Effector CD8-positive, alpha-beta T cell (primary cell): ENCODE measurements around the gene MMRN2.
"Not testable (repeated sequence)": the region's sequence is repeated elsewhere in the genome, so short reads cannot be mapped to it uniquely, and the experiment has no call there.

ENCODE experiments used
- DNase-seq: peaks from one replicate; lab custom pipeline; 2025; lab: John Stamatoyannopoulos, UW

Gene MMRN2

GRCh38 chr10:86956848-86957448, 467 bp downstream of the MMRN2 start:
- DNase-seq, result no peak

GRCh38 chr10:86956195-86956847, 1.1 kb downstream of the MMRN2 start:
- DNase-seq, result no peak

GRCh38 chr10:86955501-86956194, 1.8 kb downstream of the MMRN2 start:
- DNase-seq, result no peak

- DNase-seq, result no peak
Observed at GRCh38 chr10:86954681-86955500, 2.5 kb downstream of the MMRN2 start.

GRCh38 chr10:86953747-86954680, 3.4 kb downstream of the MMRN2 start:
- DNase-seq, result no peak

- DNase-seq, result not testable (repeated sequence)
Observed at GRCh38 chr10:86952697-86953096, 4.7 kb downstream of the MMRN2 start.

- no peak for DNase-seq
Observed at GRCh38 chr10:86952106-86952505, 5.3 kb downstream of the MMRN2 start.

GRCh38 chr10:86951184-86951761, 6.1 kb downstream of the MMRN2 start:
- no peak for DNase-seq

- DNase-seq, result no peak
Observed at GRCh38 chr10:86950349-86950748, 7.1 kb downstream of the MMRN2 start.

- DNase-seq, result not testable (repeated sequence)
Observed at GRCh38 chr10:86947806-86948205, 9.6 kb downstream of the MMRN2 start.

GRCh38 chr10:86946213-86947155, 10.9 kb downstream of the MMRN2 start:
- no peak for DNase-seq

- DNase-seq, result no peak
Observed at GRCh38 chr10:86945361-86946212, 11.8 kb downstream of the MMRN2 start.

- no peak for DNase-seq
Observed at GRCh38 chr10:86944907-86945306, 12.5 kb downstream of the MMRN2 start.

- DNase-seq, result no peak
Observed at GRCh38 chr10:86944471-86944870, 12.9 kb downstream of the MMRN2 start.

GRCh38 chr10:86944031-86944419, 13.4 kb downstream of the MMRN2 start:
- DNase-seq, result no peak

- no peak for DNase-seq
Observed at GRCh38 chr10:86943316-86944030, 13.9 kb downstream of the MMRN2 start.

GRCh38 chr10:86942441-86943315, 14.7 kb downstream of the MMRN2 start:
- DNase-seq, result no peak
